ENCODE data around the gene LRRC59.

- TF ChIP-seq POLR2A (IDR thresholded peaks at IDR 0.05) (no peak), EP300 (IDR thresholded peaks at IDR 0.05) (no peak), POLR2AphosphoS5 (IDR thresholded peaks at IDR 0.05) (no peak)
- TF ChIP-seq, protein P1, sequence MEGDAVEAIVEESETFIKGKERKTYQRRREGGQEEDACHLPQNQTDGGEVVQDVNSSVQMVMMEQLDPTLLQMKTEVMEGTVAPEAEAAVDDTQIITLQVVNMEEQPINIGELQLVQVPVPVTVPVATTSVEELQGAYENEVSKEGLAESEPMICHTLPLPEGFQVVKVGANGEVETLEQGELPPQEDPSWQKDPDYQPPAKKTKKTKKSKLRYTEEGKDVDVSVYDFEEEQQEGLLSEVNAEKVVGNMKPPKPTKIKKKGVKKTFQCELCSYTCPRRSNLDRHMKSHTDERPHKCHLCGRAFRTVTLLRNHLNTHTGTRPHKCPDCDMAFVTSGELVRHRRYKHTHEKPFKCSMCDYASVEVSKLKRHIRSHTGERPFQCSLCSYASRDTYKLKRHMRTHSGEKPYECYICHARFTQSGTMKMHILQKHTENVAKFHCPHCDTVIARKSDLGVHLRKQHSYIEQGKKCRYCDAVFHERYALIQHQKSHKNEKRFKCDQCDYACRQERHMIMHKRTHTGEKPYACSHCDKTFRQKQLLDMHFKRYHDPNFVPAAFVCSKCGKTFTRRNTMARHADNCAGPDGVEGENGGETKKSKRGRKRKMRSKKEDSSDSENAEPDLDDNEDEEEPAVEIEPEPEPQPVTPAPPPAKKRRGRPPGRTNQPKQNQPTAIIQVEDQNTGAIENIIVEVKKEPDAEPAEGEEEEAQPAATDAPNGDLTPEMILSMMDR (IDR thresholded peaks at IDR 0.05), result no peak
Observed at GRCh38 chr17:50352693-50353599, 44.4 kb downstream of the LRRC59 start.
